LNCAP (cell line): Measurements from ENCODE around the gene TLE6.

ENCODE experiments used
- TF ChIP-seq, protein P1 (sequence below): fragments of 450-650 bp; IDR thresholded peaks from 2 replicates; pipeline ENCODE4 v1.5.1; 2017; ENCODE audit warnings: mild to moderate bottlenecking

TLE6 gene

DNA sequence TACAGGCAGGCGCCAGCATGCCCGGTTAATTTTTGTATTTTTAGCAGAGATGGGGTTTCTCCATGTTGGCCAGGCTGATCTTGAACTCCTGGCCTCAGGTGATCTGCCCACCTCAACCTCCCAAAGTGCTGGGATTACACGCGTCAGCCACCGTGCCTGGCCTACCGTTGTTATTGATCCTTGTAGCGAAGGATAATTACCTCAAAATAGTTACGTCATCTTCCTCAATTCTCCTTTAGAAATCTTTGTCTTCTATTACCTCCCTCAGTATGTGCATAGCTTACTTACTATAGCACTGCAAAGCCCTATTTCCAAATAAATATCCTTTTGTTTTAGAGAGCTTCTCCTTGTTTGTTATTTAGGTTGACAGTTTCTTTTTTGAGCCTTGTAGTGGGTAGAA, 9.4 kb upstream of the TLE6 start:
- TF ChIP-seq, protein P1, sequence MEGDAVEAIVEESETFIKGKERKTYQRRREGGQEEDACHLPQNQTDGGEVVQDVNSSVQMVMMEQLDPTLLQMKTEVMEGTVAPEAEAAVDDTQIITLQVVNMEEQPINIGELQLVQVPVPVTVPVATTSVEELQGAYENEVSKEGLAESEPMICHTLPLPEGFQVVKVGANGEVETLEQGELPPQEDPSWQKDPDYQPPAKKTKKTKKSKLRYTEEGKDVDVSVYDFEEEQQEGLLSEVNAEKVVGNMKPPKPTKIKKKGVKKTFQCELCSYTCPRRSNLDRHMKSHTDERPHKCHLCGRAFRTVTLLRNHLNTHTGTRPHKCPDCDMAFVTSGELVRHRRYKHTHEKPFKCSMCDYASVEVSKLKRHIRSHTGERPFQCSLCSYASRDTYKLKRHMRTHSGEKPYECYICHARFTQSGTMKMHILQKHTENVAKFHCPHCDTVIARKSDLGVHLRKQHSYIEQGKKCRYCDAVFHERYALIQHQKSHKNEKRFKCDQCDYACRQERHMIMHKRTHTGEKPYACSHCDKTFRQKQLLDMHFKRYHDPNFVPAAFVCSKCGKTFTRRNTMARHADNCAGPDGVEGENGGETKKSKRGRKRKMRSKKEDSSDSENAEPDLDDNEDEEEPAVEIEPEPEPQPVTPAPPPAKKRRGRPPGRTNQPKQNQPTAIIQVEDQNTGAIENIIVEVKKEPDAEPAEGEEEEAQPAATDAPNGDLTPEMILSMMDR = no peak

DNA sequence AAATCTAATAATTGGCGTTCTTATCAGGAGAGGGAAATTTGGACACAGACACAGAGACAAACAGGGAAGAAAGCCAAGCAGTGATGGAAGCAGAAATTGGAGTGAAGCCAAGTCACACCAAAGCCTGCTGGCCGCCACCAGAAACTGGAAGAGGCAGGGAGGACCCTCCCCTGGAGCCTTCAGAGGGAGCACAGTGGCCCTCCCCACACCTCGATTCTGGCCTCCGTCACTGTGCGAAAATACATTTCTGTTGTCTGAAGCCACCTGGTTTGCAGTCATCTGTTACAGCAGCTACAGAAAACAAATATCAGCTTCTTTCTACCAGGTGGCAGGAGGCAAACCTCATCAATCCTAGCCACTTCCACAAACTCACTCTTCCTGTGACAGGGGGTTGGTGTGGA, 8.3 kb upstream of the TLE6 start:
- TF ChIP-seq, protein P1 = no peak

DNA sequence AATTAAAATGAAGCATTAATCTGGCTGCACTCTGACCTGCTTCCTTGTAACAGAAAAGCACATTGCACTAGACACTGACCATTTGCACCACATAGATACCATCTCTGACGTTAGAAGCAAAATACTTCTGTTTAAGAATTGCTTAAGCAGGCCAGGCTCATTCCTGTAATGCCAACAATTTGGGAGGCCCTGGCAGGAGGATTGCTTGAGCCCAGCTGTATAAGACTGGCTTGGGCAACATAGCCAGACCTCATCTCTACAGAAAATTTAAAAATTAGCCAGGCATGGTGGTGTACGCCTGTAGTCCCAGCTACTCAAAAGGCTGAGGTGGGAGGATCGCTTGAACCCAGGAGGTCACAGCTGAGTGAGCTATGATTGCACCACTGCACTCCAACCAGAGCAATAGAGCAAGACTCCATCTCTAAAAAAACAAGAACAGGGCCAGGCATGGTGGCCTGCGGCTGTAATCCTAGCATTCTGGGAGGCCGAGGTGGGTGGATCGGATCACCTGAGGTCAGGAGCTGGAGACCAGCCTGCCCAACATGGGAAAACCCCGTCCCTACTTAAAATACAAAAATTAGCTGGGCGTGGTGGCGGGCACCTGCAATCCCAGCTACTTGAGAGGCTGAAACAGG, 7.0 kb upstream of the TLE6 start:
- TF ChIP-seq, protein P1 = no peak

DNA sequence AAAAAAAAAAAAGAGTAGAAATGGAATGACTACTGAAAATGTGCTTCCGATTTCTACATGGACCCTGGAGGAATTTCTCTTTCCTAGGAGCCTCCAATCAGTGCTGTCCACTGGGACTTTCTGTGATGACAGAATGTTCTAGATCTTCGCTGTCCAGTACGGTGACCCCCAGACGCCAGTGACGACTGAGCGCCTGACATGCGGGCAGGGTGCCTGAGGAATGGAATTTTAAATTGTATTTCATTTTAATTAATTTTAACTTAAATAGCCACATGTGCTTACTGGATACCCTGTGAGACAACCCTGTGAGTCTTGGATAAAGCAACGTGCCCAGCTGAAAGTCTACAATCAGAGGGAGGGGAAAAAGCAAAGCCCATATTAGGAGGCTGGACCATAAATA, 4.1 kb upstream of the TLE6 start:
- TF ChIP-seq, protein P1 = no peak

DNA sequence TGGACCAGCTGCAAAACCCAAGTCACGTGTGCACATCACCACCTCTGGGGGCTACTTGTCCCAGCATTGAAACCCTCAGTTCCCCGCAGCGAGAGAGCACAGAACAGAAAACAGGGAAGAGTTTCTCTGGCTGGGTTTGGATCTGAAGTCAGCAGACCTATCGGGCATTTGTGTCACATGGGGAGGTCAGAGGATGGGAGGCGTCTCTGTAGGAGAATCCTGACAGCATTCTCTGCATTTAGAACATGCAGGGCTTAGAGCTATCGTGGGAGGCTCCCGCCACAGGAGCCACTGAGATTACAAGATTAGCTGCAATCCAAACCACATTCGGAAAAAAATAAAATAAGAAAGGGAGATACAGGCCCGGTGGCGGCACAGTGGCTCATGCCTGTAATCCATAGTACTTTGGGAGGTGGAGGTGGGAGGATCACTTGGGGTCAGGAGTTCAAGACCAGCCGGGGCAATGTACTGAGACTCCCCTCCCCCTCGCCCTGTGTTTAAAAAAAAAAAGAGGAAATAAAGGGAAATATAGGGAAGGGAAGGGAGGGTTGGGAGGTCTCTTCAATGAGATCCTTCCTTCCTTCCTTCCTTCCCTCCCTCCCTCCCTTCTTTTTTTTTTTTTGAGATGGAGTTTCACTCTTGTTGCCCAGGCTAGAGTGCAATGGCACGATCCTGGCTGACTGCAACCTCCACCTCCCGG, 2.9 kb upstream of the TLE6 start:
- TF ChIP-seq, protein P1 = no peak

DNA sequence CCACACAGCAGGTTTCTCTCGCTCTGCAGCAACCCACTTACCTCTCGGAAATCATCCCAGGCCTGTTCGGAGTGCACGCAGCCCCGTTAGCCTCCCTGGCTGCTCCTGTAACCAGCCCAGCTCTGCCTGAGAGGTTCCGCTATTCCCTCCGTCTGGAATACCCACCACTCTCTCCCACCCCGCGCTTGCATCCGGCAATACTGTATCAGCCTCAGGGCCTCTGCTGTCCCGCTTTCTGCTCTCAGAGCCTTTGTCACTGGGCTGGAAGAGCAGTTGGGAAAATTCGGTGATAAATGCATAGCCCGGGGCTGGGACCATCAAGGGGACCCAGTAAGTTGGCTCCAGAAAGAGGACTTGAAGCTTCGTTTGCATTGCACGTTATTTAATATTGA, 759 bp upstream of the TLE6 start:
- TF ChIP-seq, protein P1 = no peak

DNA sequence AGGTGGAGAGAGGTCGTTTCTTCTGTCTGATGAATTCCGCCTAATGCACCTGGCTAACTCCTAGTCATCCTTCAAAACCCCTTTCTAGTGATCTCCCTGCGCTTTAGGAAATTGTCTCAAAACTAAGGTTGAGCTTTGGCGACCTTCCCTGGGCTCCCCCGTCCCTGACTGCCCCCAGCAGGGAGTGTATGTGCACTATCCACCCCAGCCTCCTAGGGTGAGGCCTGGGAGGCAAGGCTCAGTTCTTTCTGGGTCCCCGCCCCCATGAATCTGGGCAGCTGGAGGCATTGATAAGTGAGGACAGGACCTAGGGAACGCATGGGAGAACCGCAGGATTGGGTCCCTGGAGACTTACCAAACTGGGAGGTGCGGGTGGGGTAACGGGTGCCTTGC, 378 bp downstream of the TLE6 start:
- TF ChIP-seq, protein P1 = no peak
